Measurements from ENCODE around the gene FBXL20.
"Not testable (repeated sequence)": the region's sequence is repeated elsewhere in the genome, so short reads cannot be mapped to it uniquely, and the experiment has no call there.

Gene FBXL20

GRCh38 chr17:39328815-39329214 lies 72.6 kb downstream of the FBXL20 start:
- DNase-seq (ENCODE audit: low read depth), result no peak

- no peak for DNase-seq (ENCODE audit: low read depth)
Observed at GRCh38 chr17:39327109-39327508, 74.3 kb downstream of the FBXL20 start.

DNA sequence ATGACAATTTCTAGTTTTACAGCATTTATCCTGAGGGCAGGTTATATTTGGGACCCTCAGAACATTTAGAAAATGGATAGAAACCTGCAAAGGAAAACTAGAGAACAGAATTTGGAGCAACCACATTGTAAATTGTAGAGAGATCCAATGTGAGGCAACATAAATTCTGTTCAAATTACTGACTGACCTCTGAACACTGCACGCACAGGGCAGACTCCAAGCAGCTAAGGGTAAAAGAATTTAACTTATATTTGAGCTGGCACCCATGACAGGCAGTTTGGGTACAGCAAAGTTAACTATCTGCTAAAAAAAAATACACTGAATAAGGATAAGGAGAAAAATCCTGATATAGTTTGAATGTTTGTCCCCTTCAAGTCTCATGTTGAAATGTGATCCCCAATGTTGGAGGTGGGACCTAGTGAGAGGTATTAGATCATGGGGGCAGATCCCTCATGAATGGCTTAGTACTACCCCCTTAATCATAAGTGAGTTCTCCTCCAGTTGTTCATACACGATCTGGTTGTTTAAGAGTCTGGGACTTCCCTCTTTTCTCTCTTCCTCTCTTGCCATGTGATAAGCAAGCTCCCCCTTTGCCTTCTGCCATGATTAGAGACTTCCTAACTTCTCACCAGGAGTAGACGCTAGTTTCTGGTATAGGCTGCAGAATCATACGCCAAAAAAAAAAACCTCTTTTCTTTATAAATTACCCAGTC lies 75.7 kb downstream of the FBXL20 start:
- DNase-seq (ENCODE audit: low read depth), result no peak

- DNase-seq (ENCODE audit: low read depth), result no peak
Observed at GRCh38 chr17:39318636-39319035, 82.8 kb downstream of the FBXL20 start.

GRCh38 chr17:39306509-39307212 lies 94.8 kb downstream of the FBXL20 start:
- peak; percentile 61 for DNase-seq (ENCODE audit: low read depth)

DNA sequence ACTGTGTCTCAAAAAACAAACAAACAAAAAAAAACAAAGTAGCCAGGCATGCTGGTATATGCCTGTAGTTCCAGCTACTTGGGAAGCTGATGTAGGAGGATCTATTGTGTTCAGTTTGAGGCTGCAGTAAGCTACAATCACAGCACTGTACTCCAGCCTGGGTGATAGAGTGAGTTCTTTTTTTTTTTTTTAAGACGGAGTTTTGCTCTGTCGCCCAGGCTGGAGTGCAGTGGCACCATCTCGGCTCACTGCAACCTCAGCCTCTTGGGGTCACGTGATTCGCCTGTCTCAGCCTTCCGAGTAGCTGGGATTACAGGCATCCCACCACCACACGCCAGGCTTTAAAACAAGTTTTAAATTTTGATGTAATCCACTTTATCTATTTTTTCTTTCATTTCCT lies 95.4 kb downstream of the FBXL20 start:
- no peak for DNase-seq (ENCODE audit: low read depth)

DNA sequence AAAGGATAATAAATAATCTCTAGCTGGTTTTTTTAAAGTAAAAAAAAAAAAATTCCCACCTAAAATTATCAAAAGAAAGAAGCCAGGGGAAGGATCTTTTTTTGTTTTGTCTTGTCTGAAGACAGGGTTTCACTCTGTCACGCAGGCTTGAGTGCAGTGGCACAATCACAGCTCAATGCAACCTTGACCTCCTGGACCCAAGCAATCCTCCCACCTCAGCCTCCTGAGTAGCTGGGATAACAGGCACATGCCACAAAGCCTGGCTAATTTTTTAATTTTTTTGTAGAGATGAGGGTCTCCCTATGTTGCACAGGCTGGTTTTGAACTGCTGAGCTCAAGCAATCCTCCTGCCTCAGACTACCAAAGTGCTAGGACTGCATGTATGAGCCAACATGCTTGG lies 97.2 kb downstream of the FBXL20 start:
- no peak for DNase-seq (ENCODE audit: low read depth)

DNA sequence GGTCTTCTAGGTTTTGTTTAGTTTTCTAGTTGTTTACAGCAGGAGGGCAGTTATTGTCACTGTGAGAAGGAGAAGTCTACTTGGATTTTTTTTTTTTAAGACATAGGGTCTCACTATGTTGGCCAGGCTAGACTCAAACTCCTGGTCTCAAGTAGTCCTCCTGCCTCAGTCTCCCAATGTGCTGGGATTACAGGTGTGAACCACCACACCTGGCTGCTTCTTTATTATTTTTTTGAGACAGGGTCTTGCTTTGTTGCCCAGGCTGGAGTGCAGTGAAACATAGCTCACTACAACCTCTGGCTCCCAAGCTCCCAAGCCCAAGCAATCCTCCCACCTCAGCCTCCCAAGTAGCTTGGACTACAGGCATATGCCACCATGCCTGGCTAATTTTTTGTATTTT lies 107.4 kb downstream of the FBXL20 start:
- DNase-seq (ENCODE audit: low read depth), result no peak

- DNase-seq (ENCODE audit: low read depth), result not testable (repeated sequence)
Observed at GRCh38 chr17:39292546-39292945, 108.9 kb downstream of the FBXL20 start.

DNA sequence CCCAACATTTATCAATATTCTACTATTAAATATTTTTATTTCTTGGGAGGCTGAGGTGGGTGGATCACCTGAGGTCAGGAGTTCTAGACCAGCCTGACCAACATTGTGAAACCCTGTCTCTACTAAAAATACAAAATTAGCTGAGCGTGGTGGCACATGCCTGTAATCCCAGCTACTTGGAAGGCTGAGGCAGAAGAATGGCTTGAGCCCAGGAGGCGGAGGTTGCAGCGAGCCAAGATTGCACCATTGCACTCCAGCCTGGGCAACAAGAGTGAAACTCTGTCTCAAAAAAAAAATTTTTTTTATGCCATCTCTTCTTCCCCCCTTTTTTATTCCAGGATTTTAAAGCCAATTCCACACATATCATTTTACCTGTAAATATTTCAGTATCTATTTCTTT lies 114.9 kb downstream of the FBXL20 start:
- not testable (repeated sequence) for DNase-seq (ENCODE audit: low read depth)

DNA sequence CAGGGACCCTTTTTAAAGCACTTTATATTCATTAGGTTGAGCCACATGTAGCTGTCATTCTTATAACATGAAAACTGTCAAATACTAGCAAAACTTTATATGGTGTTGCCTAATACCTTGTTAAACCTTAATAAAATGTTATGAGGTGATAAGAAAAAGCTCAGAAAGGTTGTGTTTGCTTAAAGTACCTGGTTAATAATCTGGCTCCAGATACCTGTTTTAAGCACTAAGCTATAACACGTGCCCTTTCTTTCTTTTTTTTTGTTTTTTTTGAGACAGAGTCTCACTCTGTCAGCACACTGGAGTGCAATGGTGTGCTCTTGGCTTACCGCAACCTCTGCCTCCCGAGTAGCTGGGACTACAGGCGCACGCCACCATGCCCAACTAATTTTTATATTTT lies 116.7 kb downstream of the FBXL20 start:
- DNase-seq (ENCODE audit: low read depth), result no peak

DNA sequence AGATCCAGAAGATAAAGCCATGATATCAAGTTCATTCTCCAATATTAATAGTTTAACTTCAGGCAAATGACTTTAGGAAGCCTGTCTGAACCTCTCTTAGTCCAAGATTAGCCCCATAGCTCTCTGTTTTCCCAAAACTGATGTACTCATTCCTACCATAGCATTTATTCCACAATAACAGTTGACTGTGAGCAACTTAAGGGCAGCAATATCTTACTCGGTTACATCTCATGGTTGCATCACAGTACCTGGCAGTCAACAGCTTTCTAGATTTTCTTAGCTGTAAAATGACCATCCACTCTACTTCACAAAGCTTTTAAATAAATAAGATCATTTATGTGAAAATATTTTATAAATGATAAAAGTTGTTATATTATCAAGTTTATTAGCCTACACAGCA lies 117.5 kb downstream of the FBXL20 start:
- DNase-seq (ENCODE audit: low read depth), result no peak

GRCh38 chr17:39283098-39283497 lies 118.3 kb downstream of the FBXL20 start:
- DNase-seq (ENCODE audit: low read depth), result no peak

- DNase-seq (ENCODE audit: low read depth), result peak; percentile 73
Observed at GRCh38 chr17:39281806-39282205, 119.6 kb downstream of the FBXL20 start.

- not testable (repeated sequence) for DNase-seq (ENCODE audit: low read depth)
Observed at GRCh38 chr17:39278246-39278645, 123.2 kb downstream of the FBXL20 start.

DNA sequence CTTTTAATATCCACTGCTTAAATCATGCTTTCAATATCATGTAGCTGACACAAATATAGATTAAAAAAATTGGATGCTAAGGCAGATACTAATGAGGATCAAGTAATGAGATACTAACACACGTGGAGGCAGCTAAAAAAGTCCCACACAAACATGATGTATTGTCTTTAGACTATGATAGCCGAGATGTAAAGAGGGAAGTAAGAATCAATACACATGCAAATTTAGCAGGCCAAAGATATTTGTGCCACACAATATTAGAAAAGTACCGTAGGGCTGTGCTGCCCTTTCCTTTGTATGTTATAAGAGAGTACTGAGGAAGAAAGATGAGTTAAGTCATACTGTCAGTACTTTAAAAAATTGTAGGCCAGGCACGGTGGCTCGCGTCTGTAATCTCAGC lies 124.3 kb downstream of the FBXL20 start:
- DNase-seq (ENCODE audit: low read depth), result no peak

GRCh38 chr17:39276113-39276512 lies 125.3 kb downstream of the FBXL20 start:
- DNase-seq (ENCODE audit: low read depth), result no peak

GRCh38 chr17:39271546-39271945 lies 129.9 kb downstream of the FBXL20 start:
- DNase-seq (ENCODE audit: low read depth), result peak; percentile 28

DNA sequence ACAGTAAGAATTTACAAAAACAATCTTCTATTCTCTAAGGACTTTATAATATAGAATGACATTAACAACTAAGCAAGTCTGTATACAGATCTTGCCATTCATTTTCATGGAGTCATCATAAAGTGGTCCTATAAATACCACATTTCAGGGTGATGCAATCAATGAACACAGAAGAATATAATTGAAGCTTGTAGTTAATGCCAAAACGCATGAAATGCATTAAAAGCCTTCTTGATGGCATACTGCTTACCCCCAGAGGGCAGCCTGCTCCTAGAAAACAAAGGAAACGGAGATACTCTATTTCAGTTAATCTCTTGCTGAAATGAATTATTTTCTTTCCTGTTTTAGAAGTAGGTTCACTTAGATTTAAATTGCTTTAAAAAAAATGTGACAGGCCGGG lies 130.5 kb downstream of the FBXL20 start:
- DNase-seq (ENCODE audit: low read depth), result peak; percentile 84

- no peak for DNase-seq (ENCODE audit: low read depth)
Observed at GRCh38 chr17:39264119-39264518, 137.3 kb downstream of the FBXL20 start.

DNA sequence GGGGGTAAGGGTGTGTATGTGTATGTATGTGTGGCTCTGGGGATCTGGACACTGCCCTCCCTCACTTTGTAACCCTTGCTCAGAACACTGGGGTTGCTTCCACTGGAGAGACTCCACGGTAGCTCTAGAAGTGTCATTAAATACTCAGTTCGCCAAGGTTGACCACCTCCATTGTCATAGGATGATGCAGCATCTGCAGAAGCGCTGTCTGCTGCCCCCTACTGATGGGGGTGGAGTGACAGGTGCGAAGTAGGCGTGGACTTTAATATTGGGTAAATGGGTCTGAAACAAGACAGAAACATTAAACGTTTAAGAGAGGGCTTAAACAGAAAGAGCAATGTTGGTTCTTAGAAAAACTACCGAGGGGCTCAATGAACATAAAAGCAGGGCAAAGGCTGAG lies 140.1 kb downstream of the FBXL20 start:
- DNase-seq (ENCODE audit: low read depth), result no peak

DNA sequence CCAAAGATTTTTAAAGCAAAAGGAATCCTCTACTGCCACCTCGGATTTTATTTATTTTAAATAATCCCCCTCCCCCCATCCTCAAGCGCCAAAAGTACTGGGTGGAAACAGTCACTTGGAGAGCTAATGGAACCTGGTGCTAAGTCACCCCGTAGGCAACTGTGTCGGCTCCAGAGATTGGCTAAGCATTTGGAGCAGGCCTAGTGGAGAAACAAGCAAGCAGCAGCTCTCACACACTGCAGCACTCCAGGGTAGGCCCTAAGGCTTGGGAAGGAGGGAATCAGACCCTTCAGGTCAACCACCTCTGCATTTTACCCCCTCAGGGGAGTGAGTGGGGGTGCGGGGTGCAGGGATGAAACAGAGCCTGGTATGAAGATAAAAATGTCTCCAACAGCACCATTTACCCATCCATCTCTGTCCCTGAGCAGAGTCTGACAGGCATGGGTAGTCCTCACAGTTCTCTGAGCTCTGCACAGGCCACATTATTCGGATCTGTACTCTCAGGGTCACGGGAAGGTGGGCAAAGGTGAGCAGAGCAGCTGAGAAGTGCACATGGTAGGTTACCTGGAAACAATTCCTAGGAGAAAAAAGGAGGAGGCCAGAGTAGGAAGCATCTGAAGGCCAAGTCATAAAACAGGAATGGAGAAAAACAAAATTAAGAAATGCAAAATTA lies 148.5 kb downstream of the FBXL20 start:
- no peak for DNase-seq (ENCODE audit: low read depth)

DNA sequence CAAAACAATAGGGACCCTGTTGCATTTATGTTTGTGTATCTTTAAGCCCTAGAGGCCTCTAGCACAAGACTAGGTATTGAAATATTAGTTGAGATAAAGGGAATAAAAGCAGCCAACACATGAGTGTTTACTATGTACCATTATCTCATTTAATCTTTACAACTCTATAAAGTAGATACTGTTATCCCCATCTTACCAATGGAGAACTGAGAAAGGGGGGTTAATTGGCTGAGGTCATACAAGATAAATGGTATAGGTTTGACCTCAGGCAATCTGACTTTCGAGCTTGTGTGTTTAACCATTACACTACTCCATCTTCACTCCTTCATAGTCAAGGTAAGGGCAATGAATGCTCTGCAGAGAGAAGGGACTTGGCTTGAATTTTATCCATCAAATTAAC lies 149.4 kb downstream of the FBXL20 start:
- DNase-seq (ENCODE audit: low read depth), result no peak
